NCI-H2029 (cell line): ENCODE data around the gene DUS3L.
A peak's percentile ranks its signal among the peaks of the same experiment; 100 is the strongest.
"Not testable (repeated sequence)": the region's sequence is repeated elsewhere in the genome, so short reads cannot be mapped to it uniquely, and the experiment has no call there.

ENCODE experiments used
- DNase-seq: peaks from one replicate; lab custom pipeline; 2025; lab: John Stamatoyannopoulos, UW

The DUS3L gene

DNA sequence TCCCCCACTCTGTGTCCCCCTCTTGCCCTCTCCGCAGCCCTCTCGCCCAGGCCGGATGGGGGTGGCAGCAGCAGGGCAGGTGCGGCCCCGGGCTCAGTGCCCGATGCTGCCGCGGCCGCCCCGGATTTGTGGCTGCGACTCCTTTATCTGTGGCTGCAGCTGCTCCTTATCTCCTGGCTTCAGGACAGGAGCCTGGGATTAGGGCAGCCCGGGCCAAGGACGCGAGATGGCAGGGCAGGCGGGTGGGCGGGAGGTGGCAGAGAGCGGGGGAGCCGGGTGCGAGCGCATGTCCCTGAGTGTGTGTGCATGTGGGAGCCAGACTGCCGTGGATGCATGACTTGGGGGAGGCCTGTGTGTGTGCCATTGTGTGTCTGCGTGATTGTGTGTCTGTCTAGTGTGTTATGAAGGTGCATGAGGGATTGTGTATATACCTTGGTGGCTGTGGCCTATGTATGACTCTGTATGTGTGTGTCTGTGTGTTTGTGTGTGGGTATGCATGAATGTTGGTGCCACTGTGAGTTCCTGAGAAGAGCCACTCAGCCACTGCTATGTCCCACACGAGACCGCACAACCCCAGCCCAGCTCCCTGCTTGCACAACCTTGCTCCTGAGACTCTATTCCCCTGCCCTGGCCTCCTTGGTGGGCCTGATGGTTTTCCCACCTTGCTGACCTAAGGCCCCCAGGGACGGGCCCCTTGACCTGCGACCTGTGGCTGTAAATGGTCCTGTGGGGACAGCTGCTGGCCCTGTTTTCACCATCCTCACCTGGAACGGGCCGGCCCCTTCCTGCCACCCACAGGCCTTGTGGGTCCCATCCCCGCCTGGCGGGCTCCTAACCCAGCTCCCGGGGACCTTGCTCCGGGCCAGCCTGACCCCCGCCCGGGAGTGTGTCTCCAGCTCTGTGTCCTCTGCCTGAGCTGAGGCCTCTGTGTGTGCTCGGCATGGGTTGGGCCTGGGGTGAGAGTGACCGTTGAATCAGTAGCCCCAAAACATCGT is 8.6 kb upstream of the DUS3L start:
- DNase-seq = peak; percentile 80

DNA sequence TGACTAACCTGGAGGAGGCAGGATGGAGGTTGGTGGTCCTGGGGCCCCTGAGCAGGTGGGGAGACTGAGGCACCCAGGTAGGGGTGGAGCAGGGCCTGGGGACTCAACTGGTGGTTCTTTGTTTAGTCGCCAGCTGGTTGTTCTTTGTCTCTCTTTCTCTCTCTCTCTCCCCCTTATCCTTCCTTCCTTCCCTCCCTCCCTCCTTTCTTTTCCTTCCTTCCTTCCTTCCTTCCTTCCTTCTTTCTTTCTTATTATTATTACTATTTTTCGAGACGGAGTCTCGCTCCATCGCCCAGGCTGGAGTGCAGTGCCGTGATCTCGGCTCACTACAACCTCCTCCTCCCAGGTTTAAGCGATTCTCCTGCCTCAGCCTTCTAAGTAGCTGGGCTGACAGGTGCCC is 7.3 kb upstream of the DUS3L start:
- DNase-seq = no peak

DNA sequence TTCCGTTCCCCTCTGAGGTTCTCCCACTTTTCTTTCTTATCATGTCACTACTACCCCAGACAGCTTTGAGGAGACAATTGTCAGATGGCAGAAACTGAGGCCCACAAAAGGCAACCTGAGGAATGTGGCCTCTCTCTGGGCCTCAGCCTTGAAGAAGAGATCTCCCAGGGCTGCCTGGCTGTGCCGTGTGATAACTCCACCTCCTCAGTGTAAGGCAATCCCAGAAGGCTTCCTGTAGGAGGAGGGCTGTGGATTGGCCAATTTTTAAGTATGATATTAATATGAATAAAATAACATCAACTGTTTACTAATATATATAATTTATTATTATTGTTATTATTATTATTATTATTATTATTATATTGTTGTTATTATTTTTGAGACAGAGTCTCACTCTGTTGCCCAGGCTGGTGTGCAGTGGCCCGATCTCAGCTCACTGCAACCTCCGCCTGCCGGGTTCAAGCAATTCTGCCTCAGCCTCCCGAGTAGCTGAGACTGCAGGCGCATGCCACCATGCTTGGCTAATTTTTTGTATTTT is 4.5 kb upstream of the DUS3L start:
- DNase-seq = no peak

DNA sequence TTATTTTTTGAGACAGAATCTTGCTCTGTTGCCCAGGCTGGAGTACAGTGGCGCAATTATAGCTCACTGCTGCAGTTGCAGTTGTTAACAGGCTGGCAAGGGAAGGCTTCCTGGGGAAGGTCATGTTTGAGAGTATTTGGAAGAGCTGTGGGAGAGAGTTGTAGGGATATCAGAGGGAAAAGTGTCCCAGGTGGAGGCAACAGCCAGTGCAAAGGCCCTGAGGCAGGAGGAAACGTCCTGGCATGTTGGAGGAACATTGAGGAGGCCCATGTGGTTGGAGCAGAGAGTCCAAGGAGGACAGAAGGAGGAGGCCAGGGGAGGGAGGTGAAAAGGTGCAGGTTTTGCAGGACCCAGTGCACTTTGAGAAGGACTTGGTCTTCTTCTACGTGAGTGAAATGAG is 2.2 kb upstream of the DUS3L start:
- no peak for DNase-seq

DNA sequence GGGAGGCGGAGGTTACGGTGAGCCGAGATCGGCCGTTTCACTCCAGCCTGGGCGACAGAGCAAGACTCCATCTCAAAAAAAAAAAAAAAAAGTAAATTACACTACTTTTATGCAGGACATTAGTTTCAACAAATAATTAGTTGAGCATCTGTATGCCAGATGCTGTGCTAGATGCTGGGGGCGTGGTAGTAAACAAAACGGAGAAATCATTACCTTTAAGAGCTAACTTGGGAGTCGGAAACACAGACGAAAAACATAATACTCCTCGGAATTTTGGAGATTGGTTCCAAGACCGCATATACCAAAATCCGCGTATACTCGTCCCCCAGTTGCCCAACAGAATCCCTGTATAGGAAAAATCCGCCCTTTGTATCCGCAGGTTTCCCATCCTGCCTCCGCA is 1.3 kb upstream of the DUS3L start:
- no peak for DNase-seq

DNA sequence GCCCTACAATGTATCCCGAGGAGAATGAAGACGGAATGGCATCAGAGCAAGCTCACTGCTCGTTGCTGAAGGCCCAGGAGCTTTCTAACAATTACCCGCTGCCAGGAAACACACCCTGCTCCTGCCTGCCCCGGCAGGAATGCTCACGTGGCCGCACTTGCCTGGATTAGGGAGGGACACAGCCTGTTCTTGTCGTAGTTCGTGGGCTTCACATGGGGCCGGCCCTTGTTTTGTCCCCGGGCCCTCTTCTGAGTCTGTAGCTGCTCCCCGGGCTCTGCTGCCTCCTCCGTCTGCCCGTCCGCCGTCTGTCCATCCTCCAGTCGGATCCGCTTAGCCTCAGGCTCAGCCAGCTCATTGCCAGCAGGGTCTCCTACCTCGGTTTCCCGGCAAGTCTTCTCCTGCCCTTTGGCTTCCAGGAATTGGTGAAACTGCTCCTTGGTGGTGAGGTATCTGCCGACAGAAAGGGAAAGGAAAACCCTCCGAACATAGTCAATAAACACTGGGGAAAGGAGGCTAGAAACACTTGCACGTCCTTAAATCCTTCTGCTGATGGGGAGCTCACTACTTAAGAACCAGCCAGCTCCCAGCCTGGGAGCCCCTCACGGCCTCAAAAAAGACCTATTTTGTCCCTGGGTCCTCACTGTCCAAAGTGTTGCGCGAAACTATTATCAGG is 941 bp downstream of the DUS3L start:
- no peak for DNase-seq

DNA sequence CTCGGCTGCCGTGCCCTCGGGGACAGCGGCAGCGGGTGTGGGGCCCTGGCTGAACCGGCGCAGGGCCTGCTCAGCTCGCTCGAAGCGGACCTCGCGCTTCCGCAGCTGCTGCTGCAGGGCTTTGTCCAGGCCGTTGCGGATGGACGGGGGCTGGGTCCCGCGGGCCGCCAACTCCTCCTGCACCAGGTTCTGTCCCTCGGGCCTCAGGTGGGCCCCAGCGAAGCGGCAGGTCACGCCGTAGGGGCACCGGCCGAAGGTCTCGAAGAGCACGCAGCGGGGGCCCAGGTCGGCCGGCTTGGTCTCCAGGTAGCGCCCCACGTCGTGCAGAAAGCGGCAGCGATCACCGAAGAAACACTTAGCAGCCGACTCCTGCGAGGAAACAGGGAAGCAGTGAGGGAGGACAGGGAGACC is 1.6 kb downstream of the DUS3L start:
- DNase-seq = no peak

DNA sequence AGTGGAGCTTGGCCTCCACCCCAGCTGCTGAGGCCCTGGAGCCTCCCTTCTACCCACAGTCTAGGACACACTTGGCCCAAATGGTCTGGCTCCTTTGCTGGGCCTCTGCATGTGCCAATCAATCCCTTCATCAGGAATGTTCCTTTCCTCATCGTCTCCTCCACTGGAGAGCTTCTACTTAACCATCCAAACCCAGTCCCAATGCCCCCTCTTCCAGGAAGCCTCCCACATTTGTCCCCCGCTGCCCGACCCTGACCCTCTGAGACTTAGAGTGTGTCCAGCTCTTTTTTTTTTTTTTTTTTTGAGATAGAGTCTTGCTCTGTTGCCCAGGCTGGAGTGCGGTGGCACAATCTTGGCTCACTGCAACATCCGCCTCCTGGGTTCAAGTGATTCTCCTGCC is 2.5 kb downstream of the DUS3L start:
- no peak for DNase-seq

DNA sequence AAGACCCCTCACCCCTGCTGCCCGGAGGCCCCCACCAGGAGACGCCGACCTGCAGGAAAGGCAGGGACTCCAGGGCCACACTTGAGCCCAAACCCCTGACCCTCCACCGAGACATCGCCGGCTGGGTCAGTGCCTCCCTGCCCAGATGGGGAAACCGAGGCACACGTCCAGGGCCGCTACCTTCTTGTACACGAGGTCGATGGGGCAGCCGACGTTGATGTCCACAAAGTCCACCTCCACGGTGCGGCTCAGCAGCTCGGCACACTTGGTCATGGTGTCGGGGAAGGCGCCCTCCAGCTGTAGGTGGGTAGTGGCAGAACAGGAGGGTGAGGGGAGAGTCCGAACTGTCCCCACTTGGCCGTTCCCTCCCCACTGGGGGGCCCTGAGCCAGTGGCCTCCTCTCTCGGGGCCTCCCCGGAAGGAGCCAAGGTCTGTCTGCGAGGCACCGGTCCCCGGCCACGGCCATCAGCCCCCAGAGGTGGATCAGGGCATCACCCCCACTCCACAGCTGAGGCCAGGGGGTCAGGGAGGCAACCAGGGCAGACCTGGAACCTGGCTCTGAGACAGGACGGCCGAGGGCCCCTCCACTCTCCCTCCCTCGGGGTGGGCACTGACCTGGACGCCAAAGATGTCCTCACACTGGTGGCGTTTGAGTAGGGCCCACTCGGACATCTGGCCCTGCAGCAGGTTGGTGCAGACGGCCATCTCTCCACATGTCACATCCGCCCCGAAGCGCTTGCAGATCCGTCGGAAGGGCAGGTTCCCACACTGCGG is 3.4 kb downstream of the DUS3L start:
- no peak for DNase-seq

DNA sequence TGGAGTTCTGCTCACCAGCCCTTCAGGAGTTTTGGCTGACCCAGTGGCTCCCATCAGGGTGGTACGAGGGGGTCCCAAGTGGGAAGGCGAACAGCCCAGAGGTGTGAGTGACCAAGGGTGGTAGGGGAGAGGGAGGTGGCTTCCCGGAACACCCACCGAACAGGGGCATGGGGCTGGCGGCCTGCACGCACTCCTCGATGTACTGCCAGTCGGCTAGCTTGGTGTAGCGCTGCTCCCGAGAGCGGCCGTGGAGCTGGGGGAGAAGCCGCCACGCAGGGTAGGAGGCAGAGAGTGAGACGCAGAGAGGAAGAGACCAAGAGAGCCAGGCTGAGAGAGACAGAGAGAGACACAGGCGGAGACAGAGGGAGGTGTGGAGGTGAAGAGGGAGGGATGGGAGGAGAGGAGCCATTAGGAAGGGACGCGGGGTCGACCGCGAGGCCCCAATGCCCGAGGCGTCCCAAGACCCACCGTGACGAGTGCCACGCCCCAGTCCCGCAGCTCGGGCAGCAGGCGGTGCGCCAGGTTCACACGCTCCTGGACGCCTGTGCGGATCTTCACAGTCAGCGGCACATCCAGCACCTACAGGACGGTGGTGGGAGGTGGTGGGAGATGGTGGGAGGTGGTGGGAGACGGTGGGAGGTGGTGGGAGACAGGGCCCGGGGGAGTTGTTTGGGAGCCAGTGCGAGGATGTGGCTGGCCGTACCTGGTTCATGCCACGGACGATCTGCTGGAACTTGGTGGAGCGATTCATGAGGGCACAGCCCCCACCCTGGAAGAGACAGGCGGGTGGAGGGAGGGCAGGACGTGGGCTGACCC is 4.2 kb downstream of the DUS3L start:
- no peak for DNase-seq

DNA sequence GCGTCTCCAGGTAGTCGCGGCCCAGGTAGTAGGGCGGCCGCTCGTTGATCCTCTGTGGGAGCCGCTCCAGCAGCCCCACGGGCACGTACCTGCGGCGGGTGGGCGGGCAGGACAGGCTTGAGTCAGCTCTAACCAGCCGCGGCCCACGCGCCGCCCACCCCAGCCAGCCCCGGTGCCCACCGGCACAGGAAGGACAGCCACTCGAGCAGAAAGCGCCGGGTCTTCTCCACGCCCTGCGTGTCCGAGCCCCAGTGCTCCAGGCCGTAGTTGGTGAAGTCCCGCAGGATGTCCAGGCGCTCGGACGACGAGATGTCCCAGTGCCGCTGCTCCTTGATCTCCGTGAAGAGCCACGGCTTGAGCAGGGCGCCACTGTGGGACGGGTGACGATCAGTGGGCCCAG is 5.5 kb downstream of the DUS3L start:
- DNase-seq = no peak

DNA sequence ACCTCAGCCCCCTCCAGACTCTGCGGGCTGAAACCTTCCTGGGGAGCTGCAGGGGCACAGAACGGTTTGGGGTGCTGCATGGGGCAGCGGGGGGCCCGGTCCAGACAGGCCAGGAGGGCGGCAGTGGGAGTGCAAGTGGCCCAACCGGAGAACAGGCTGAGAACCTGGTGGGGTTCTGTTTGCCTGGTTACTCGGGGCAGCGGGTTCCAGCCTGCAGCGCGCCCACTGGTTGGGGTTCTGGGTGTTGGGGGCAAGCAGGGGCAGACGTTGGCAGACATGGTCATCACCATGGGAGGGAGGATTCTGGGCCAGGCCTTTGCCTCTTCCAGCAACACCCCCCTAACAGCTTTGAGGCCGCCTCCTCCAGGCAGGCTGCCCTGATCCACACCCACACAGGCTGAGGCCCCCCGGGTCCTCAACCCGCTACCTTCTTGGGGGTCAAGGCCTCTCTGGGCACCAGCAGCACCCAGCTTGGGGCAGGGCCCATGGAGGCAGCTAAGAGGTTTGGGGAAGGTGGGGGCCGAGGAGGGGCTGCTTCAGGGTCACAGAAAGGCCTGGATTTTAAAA is 6.3 kb downstream of the DUS3L start, which contains the start of gene PRR22:
Gene PRR22 (minus strand): TSS at position 166 of the 567 bp plus-strand sequence. CDS start 86 bp downstream, at position 80.
- DNase-seq = no peak

DNA sequence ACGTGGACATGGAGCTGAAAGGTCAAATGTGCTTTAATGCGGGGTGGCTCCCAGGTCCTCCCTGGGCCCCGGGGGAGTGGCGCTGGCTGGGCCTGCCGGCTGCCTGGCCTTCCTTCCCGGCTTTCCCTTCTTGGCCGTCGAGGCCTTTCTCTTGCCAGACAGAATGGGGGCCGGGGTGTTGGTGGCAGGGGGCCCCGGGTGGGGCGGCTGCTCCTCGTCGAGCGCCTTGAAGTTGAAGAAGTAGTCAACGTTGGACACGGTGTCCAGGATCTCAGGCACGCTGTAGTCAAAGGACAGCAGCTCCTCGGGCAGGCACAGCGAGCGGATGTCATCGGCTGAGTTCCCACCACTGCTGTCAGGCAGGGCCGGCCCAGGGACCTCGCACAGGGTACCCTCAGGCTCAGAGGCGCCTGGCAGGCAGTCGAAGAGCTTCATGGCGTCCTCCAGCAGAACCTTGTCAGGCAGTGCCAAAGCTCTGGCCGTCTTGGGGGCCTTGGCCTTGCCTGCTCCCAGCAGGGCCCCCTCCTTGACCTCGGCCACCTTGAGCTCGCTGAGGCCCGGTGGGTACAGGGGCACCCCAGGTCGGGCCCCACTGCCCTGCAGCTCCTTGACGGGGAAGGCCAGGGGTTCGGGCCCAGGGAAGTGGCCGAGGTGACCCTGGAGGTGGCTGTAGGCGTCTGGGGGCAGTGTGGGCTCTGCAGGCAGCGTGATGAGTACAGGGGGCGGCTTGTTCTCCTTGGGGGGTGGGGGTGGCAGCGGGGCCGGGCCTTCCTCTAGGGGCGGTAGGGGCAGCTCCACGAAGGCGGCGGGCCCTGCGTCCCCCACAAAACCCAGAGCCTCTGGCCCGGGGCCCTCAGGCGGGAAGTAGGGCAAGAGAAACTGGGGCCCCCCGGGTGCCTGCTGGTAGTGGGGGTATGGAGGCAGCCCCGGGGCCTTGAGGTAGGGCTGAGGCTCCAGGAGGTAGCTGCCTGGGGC is 7.7 kb downstream of the DUS3L start:
- no peak for DNase-seq

DNA sequence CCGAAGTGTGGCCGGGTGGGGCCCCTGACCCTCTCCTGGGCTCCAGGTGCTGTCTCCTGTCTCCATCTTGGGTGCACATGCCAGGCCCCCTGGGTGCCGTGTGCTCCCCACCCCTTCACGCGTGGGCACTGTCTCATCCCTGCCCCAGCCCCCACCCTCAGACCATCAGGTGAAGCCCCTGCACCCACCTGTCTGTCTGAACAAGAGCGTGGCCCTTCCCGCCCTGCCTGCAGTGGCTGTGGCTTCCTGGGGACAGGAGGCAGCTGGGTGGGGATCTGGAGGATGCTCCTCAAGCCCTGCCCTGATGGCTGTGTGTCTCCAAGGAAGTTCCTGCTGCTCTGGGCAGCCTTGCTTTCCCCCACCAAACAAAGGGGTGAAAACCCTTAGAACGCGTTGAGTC is 8.6 kb downstream of the DUS3L start:
- DNase-seq = no peak

DNA sequence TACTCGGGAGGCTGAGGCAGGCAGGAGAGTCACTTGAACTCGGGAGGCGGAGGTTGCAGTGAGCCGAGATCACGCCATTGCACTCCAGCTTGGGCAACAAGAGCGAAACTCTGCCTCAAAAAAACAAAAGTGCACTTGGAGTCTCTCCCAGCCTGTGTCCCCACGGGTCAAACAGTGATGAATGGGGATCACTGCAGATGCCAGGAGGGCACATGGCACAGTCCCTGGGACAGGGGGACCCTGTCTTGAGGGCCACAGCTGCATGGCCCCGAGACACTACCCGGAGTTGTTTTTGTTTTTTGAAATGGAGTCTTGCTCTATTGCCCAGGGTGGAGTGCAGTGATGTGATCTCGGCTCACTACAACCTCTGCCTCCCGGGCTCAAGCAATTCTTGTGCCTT is 10.0 kb downstream of the DUS3L start:
- DNase-seq = not testable (repeated sequence)

DNA sequence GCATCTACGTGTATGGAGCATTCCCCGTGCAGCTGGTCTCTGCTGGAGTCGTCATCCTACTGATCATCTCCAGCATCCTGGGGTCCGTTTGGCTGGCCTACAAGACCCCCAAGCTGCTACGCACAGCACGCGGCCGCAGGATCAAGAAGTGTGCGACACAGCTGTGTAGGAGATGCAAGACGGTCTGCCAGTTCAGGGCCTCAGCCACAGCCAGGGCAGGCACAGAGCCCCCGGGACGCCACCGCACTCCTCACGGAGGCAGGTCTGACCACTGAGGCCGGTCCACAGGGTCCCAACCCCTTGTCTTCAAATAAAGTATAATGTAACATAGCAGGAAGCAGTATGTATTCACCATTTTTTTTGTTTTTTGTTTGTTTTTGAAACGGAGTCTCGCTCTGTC is 12.6 kb downstream of the DUS3L start:
- no peak for DNase-seq

DNA sequence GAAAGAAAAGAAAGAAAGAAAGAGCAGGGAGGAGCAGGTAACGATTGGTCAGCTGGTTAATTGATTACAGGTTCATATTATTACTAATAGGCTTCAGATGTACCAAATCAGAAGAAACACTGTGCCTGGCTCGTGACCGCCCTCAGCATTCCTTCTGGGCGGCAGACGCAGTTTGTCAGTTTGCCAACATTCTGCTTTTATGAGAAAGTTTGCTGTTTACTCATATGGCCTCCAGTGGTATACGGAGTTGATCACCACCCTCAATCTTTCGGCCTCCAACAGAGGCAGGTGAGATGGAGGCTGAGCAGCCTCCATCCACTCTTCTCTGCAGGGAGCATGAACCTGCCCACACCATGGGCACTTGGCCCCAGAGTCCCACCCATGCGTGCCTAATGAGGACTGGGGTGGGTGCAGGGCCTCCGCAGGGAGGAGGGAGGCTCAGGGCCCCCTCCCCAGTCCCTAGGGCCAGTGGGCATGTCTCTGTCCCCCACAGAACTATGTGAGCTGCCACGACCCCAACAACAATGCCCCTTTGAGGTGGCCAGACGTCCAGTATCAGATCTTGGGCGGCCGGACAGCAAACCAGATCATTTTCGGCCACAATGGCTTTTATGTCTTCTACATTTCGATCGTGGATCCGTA is 15.2 kb downstream of the DUS3L start:
- DNase-seq = no peak

DNA sequence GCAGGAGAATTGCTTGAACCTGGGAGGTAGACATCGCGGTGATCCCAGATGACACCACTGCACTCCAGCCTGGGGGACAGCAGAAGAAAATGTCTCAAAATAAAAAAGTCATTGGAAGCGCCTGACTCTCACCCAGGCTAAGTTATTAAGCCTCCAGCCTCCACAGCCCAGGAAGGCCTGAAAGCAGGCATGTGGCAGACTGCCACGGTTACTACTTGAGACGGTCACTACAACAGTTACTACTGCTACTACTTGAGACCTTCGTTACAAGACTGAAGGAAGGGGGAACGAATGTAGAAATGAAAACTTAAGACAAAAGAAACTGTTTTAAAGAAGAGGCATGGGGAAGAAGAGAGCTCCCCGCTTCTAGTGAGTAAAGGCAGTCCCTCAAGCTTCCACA is 16.0 kb downstream of the DUS3L start:
- no peak for DNase-seq

DNA sequence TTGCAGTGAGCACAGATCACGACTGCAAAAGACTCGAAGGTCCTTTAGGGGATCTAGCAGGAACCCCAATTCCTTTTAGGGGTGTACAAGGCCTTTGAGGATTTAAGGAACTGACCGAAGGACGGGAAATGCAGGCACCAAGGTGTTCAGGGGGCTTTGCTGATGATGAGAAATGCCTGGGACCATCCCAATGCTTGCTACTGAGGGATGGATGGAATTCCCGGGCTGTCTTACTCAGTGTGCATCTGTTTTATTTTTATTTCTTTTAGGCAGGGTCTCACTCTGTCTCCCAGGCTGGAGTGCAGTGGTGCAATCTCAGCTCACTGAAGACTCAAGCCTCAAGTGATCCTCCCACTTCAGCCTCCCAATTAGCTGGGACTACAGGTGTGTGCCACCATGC is 17.7 kb downstream of the DUS3L start:
- DNase-seq = no peak
